K562 (cell line): ENCODE data around the gene KISS1R. TPM values are rescaled to one million over a fixed set of nuclear protein-coding genes. Genes with fewer than 3 reads are reported as not detected.

Experiments used
- ATAC-seq: fragments of 200-7000 bp; cut with Tn5 transposase; 3 replicates; pipeline ENCODE4 v1.9.1; 2020; ENCODE audit warnings: moderate library complexity
- BruUV-seq: library from RNA; stranded (reverse); fragments of 400-500 nt; replicated peaks from 2 replicates; lab custom pipeline; 2021; lab: Mats Ljungman, UMichigan
- CTCF ChIA-PET: fragments of 300-600 bp; formaldehyde crosslinking; extraction: SDS; loops from one replicate; lab custom pipeline; 2021; ENCODE audit warnings: low intra/inter-chr PET ratio; lab: Yijun Ruan, JAX
- POLR2A ChIA-PET: fragments of 300-600, 350-650 bp; sonication (Branson Sonifier 250); formaldehyde crosslinking; extraction: SDS; loops from one replicate; lab custom pipeline; 2021; ENCODE audit warnings: antibody characterized with exemption, inconsistent platforms; lab: Yijun Ruan, JAX
- DNase-seq, 4 experiments: peaks; one replicate each; pipeline versions ENCODE4 v3.0.0 to v3.0.0-alpha.2; 2011 to 2018; ENCODE audit warnings: low spot score in 3 of 4, mixed read lengths in 3 of 4; ENCODE audit errors: extremely low read depth in 1 of 4
- FAIRE-seq: peaks from 2 replicates; lab custom pipeline; 2011; peaks lifted over from hg19 to GRCh38; lab: Jason Lieb, UNC
- H2AFZ ChIP-seq: 2 replicates; pipeline ENCODE4 v1.6.0; 2011; ENCODE audit warnings: low read depth, low read length, control low read depth, inconsistent platforms
- H3K27ac ChIP-seq: fragments of 200-600 bp; 3 replicates; pipeline ENCODE4 v1.8.0; 2011; ENCODE audit warnings: low read depth, mild to moderate bottlenecking, control low read depth, inconsistent platforms, low read length, moderate library complexity, mixed read lengths; ENCODE audit errors: extremely low read depth
- H3K27me3 ChIP-seq, 2 experiments: fragments of 300-600 bp in 1 of 2; 2 replicates in 1 of 2; 3 replicates in 1 of 2; pipeline versions ENCODE4 v1.6.0 to v1.8.0; 2011; ENCODE audit warnings: inconsistent platforms in 2 of 2, low read length in 2 of 2, mild to moderate bottlenecking in 1 of 2, mixed read lengths in 1 of 2, moderate library complexity in 1 of 2; ENCODE audit not compliant: control insufficient read depth in 2 of 2, insufficient read depth in 2 of 2
- H3K36me3 ChIP-seq: fragments of 300-600 bp; 3 replicates; pipeline ENCODE4 v1.8.0; 2011; ENCODE audit warnings: mild to moderate bottlenecking, low read length, inconsistent platforms; ENCODE audit not compliant: control insufficient read depth, insufficient read depth
- H3K4me1 ChIP-seq, 2 experiments: fragments of 200-600 bp in 1 of 2; replicated peaks in 1 of 2; 2 replicates in 1 of 2; 3 replicates in 1 of 2; pipeline versions ENCODE4 v1.5.1 to v1.8.0; 2011; ENCODE audit warnings: inconsistent platforms in 2 of 2, low read length in 2 of 2, mild to moderate bottlenecking in 1 of 2, mixed read lengths in 1 of 2, moderate library complexity in 1 of 2; ENCODE audit not compliant: control insufficient read depth in 2 of 2, insufficient read depth in 2 of 2
- H3K4me2 ChIP-seq: 2 replicates; pipeline ENCODE4 v1.6.1; 2011; ENCODE audit warnings: low read length, control low read depth, inconsistent platforms, mixed read lengths; ENCODE audit not compliant: insufficient read depth
- H3K4me3 ChIP-seq: fragments of 200-600 bp; sonication (generic), shearing (Covaris generic); 2 replicates; pipeline ENCODE4 v1.5.1; 2016; ENCODE audit warnings: control low read depth, inconsistent platforms
- H3K79me2 ChIP-seq: fragments of 200-600 bp; 3 replicates; pipeline ENCODE4 v1.8.0; 2011; ENCODE audit warnings: low read length, inconsistent platforms; ENCODE audit not compliant: control insufficient read depth, insufficient read depth
- H3K9ac ChIP-seq, 2 experiments: 2 replicates each; pipeline versions ENCODE4 v1.6.0 to v1.6.1; 2011; ENCODE audit warnings: low read depth in 2 of 2, low read length in 2 of 2, control low read depth in 1 of 2, inconsistent platforms in 1 of 2, mild to moderate bottlenecking in 1 of 2, mixed read lengths in 1 of 2; ENCODE audit not compliant: insufficient read depth in 1 of 2
- H3K9me1 ChIP-seq: one replicate; pipeline ENCODE4 v1.6.0; 2011; ENCODE audit warnings: inconsistent platforms, mild to moderate bottlenecking, low read length, moderate library complexity; ENCODE audit not compliant: control insufficient read depth, insufficient read depth
- H3K9me3 ChIP-seq: replicated peaks from 2 replicates; pipeline ENCODE4 v1.5.1; 2011; ENCODE audit warnings: low read depth, low read length, inconsistent platforms; ENCODE audit not compliant: control insufficient read depth, insufficient read depth
- H4K20me1 ChIP-seq: replicated peaks from 2 replicates; pipeline ENCODE4 v1.6.1; 2011; ENCODE audit warnings: low read length, inconsistent platforms, mixed read lengths; ENCODE audit not compliant: control insufficient read depth, insufficient read depth
- ADNP ChIP-seq: fragments of 200-800 bp; sonication (Bioruptor generic); IDR thresholded peaks from 2 replicates; pipeline ENCODE4 v1.6.1; 2016; ENCODE audit warnings: missing genetic modification characterization, missing compliant biosample characterization
- CBX5 ChIP-seq: IDR thresholded peaks from 2 replicates; pipeline ENCODE4 v1.6.1; 2014; ENCODE audit warnings: low read depth, borderline replicate concordance
- DPF2 ChIP-seq: fragments of 450-650 bp; IDR thresholded peaks from 2 replicates; pipeline ENCODE4 v1.6.1; 2016
- ELF2 ChIP-seq: fragments of 250-450 bp; sonication (Bioruptor Pico); IDR thresholded peaks from 2 replicates; pipeline ENCODE4 v1.5.0; 2021; ENCODE audit warnings: mild to moderate bottlenecking
- ETV5 ChIP-seq: sonication (generic); formaldehyde crosslinking; IDR thresholded peaks from 2 replicates; pipeline ENCODE4 v1.4.0; 2020; ENCODE audit warnings: low read depth, mild to moderate bottlenecking, missing genetic modification reagents
- HDAC1 ChIP-seq, 2 experiments: fragments of 450-650 bp; IDR thresholded peaks; 2 replicates each; pipeline ENCODE4 v1.6.1; 2016 to 2017; ENCODE audit warnings: inconsistent platforms in 1 of 2, mild to moderate bottlenecking in 1 of 2, moderate library complexity in 1 of 2
- MAFK ChIP-seq: IDR thresholded peaks from 2 replicates; pipeline ENCODE4 v1.6.1; 2011; ENCODE audit warnings: low read length, improper control_type of control experiment
- MCM2 ChIP-seq: fragments of 450-650 bp; IDR thresholded peaks from 2 replicates; pipeline ENCODE4 v1.6.1; 2017; ENCODE audit warnings: low read depth, mild to moderate bottlenecking
- NONO ChIP-seq, 2 experiments: fragments of 200-400 bp in 1 of 2; fragments of 450-650 bp in 1 of 2; formaldehyde crosslinking in 1 of 2; IDR thresholded peaks; 2 replicates each; pipeline ENCODE4 v1.6.1; 2017; ENCODE audit warnings: low read depth in 2 of 2, mild to moderate bottlenecking in 2 of 2, moderate library complexity in 2 of 2, low read length in 1 of 2
- PRPF4 ChIP-seq: fragments of 200-400 bp; formaldehyde crosslinking; IDR thresholded peaks from one replicate; pipeline ENCODE4 v1.6.1; 2017; ENCODE audit warnings: low read length, low read depth, mild to moderate bottlenecking; ENCODE audit not compliant: insufficient read depth, poor library complexity, severe bottlenecking
- RFX5 ChIP-seq: IDR thresholded peaks from 2 replicates; pipeline ENCODE4 v1.6.1; 2011; ENCODE audit warnings: low read depth, mild to moderate bottlenecking, improper control_type of control experiment, low read length
- RFX7 ChIP-seq: fragments of 250-450 bp; sonication (Bioruptor Pico); IDR thresholded peaks from 2 replicates; pipeline ENCODE4 v1.5.1; 2021; ENCODE audit warnings: mild to moderate bottlenecking
- SMAD2 ChIP-seq: fragments of 150-350 bp; IDR thresholded peaks from 2 replicates; pipeline ENCODE4 v1.6.1; 2014; ENCODE audit warnings: low read depth, mild to moderate bottlenecking, low read length
- TEAD1 ChIP-seq, 2 experiments: fragments of 450-650 bp in 1 of 2; sonication (generic) in 1 of 2; formaldehyde crosslinking; IDR thresholded peaks; 2 replicates each; pipeline versions ENCODE4 v1.4.0 to v1.8.0; 2020 to 2022; ENCODE audit warnings: mild to moderate bottlenecking in 2 of 2, missing genetic modification reagents in 1 of 2
- ZBED1 ChIP-seq: IDR thresholded peaks from 2 replicates; pipeline ENCODE4 v1.6.1; 2014
- ZBTB7A ChIP-seq: IDR thresholded peaks from 2 replicates; pipeline ENCODE4 v1.6.1; 2011; ENCODE audit warnings: low read depth, mild to moderate bottlenecking, low read length, moderate library complexity, borderline replicate concordance; ENCODE audit not compliant: control insufficient read depth
- ZC3H4 ChIP-seq: sonication (generic); formaldehyde crosslinking; IDR thresholded peaks from 2 replicates; pipeline ENCODE4 v1.9.0; 2021; ENCODE audit warnings: missing genetic modification reagents, borderline replicate concordance
- ZFP36 ChIP-seq: fragments of 150-350 bp; IDR thresholded peaks from 2 replicates; pipeline ENCODE4 v1.6.1; 2018; ENCODE audit warnings: low read length, low read depth; ENCODE audit not compliant: partially characterized antibody
- WGBS: fragments of 100-300 bp; shearing (Covaris generic); methylation state at CpG from one replicate; pipeline ENCODE4 v1.1.6; 2016; ENCODE audit warnings: low coverage, mixed read lengths; ENCODE audit not compliant: insufficient coverage; ENCODE audit errors: missing lambda C conversion rate; 5-methylcytosine and 5-hydroxymethylcytosine counted together
- in situ Hi-C: fragments of 300-500 bp; cut with MboI; formaldehyde crosslinking; loops from 4 replicates; pipeline ENCODE4 v1.15.0; 2018; ENCODE audit warnings: inconsistent platforms, mixed read lengths
- intact Hi-C: fragments of 100-400 bp; cut with micrococcal nuclease; formaldehyde crosslinking; loops from 2 replicates; pipeline ENCODE4 v1.14.2; 2022
- polyA plus RNA-seq, 8 experiments: library from polyadenylated mRNA; depleted of rRNA in 4 of 8; stranded (reverse) in 5 of 8; unstranded in 3 of 8; fragments of >200 nt; fragmentation: Nextera tagmentation in 2 of 8; fragmentation: Illumina TruSeq in 1 of 8; extraction: Ambion mirVana in 2 of 8; extraction: Trizol in 1 of 8; gene quantifications; 2 replicates each; pipeline versions ENCODE4 v1.2.1 to v1.2.3, GENCODE V29; 2011 to 2014; ENCODE audit warnings: inconsistent platforms in 1 of 8, missing spikeins in 1 of 8
- total RNA-seq, 7 experiments: library from RNA; depleted of rRNA in 6 of 7; stranded (reverse); fragments of >200 nt in 6 of 7; fragmentation: Illumina TruSeq in 2 of 7; extraction: Trizol in 2 of 7; gene quantifications; 2 replicates each; pipeline versions ENCODE4 v1.2.1 to v1.2.3, GENCODE V29; 2011 to 2021; ENCODE audit warnings: low replicate concordance in 1 of 7

Gene KISS1R
- total and polyA plus RNA-seq, 9 of the 15 experiments (the other 6 are each of a cell fraction or from before 2014, with no cell fraction given): 0.37 to 39.4 (median 2.0) TPM

DNA sequence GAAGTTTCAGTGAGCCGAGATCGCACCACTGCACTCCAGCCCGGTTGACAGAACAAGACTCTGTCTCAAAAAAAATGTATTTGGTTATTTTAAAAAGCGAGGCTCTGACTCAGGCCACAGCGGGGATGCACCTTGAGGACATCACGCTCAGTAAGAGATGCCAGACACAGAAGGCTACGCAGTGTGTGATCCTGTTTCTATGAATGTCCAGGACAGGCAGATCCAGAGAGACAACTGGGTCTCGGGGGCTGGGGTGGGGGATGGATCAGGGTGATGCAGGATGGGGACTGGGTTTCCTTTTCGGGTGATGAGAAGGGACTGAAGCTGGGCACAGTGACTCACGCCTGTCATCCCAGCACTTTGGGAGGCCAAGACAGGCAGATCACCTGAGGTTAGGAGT lies 29.5 kb upstream of the KISS1R start:
- in situ Hi-C loops: no loop called here
- DNase-seq: no peak

More for the DNA sequence above, 29.5 kb upstream of the KISS1R start:
- TF ChIP-seq ZBED1 (no peak), CBX5 (no peak), DPF2 (no peak), RFX5 (no peak), PRPF4 (no peak), SMAD2 (no peak), MCM2 (no peak), HDAC1 (IDR thresholded peaks at IDR 0.05) (no peak), ZC3H4 (CRISPR knock-in tag) (no peak), ZFP36 (no peak), RFX7 (CRISPR knock-in tag) (no peak), NONO (IDR thresholded peaks at IDR 0.05; ENCODE audit: low read depth in 2 of 2, low read length in 1 of 2) (no peak), ETV5 (no peak), ADNP (tag) (no peak), MAFK (no peak), TEAD1 (CRISPR knock-in tag; IDR thresholded peaks at IDR 0.05) (no peak), ZBTB7A (no peak), ELF2 (no peak)
- TF ChIP-seq, all 486 proteins: peak for 0
- intact Hi-C loops: no loop called here
- Histone ChIP-seq H3K9me3 (no peaks in the 10 kb centered on the region), H2AFZ (no peak overlapping the region), H3K27me3 (no peaks in the 10 kb centered on the region), H3K9me1 (no peaks in the 10 kb centered on the region), H3K79me2 (peaks cover 37% of the 10 kb centered on the region), H3K27ac (no peak overlapping the region), H3K4me2 (no peak overlapping the region), H4K20me1 (peaks cover 4% of the 10 kb centered on the region; the same call in 1 of the 2 replicates), H3K4me1 (peaks cover 5 to 85% of the 10 kb centered on the region in 2 experiments; a peak in 4 of 5 replicates), H3K36me3 (peaks cover 77% of the 10 kb centered on the region), H3K9ac (peak overlapping the region in 1 of 2 experiments; percentile 68; a peak in 1 of 4 replicates), H3K4me3 (no peak overlapping the region)
- FAIRE-seq: no peak
- POLR2A ChIA-PET: no interaction called here
- BruUV-seq: no TSS peak
- no peak for ATAC-seq
- 93% methylated on average over 8 of the region's 10 CpGs for WGBS
- CTCF ChIA-PET: no interaction called here
